ENCODE results near the gene ALDH16A1. TPM values are rescaled to one million over a fixed set of nuclear protein-coding genes. Genes with fewer than 3 reads are reported as not detected.

Gene ALDH16A1
- total and polyA plus RNA-seq, 10 donors = 38.7 to 99.9 (median 49.9) TPM

DNA sequence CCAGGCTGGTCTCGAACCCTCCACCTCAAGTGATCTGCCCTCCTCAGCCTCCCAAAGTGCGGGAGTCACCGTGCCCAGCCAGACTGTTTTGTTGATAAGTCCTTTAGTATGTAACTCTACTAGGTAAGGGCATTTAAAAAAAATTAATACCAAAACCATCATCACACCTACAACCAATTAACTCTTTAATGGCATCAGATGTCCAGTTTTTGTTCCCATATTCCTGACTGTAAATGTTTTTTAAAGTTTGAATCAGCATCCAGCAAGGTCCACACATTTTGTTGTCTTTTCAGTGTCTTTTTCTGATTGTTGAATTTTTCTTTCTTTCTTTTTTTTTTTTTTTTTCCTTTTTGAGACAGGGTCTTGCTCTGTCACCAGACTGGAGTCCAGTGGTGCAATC lies 65.0 kb downstream of the ALDH16A1 start:
- 93 to 99% (median 98%) methylated on average over 3 of the region's 3 CpGs for WGBS, 5 donors
- TF ChIP-seq POLR2AphosphoS5 (IDR thresholded peaks at IDR 0.05) = no peak
- TF ChIP-seq POLR2A (IDR thresholded peaks at IDR 0.05) = no peak
- TF ChIP-seq, protein P1, sequence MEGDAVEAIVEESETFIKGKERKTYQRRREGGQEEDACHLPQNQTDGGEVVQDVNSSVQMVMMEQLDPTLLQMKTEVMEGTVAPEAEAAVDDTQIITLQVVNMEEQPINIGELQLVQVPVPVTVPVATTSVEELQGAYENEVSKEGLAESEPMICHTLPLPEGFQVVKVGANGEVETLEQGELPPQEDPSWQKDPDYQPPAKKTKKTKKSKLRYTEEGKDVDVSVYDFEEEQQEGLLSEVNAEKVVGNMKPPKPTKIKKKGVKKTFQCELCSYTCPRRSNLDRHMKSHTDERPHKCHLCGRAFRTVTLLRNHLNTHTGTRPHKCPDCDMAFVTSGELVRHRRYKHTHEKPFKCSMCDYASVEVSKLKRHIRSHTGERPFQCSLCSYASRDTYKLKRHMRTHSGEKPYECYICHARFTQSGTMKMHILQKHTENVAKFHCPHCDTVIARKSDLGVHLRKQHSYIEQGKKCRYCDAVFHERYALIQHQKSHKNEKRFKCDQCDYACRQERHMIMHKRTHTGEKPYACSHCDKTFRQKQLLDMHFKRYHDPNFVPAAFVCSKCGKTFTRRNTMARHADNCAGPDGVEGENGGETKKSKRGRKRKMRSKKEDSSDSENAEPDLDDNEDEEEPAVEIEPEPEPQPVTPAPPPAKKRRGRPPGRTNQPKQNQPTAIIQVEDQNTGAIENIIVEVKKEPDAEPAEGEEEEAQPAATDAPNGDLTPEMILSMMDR (IDR thresholded peaks at IDR 0.05 in 8 of 11, conservative IDR thresholded peaks at IDR 0.05 in 3 of 11) = no peak
- Histone ChIP-seq H3K9me3 (no peaks in the 10 kb centered on the region), H3K4me3 (no peak overlapping the region), H3K4me1 (peaks cover 18 to 62% (median 48%) of the 10 kb centered on the region in 6 donors), H3K27ac (peak overlapping the region in 3 of 8 donors; percentile 19 to 93 (median 87)), H3K27me3 (replicated peaks in 1 of 7) (no peaks in the 10 kb centered on the region), H3K36me3 (peaks cover 0 to 87% (median 15%) of the 10 kb centered on the region in 6 donors)
- intact Hi-C loops (cut with DNase I; ENCODE audit: low total_unique reads) = no loop called here
- peak; percentile 59 for DNase-seq

Small RNA genes lying within 50 kb of the gene (microRNA-seq; reads per million reads assigned to microRNA genes)
- 10,080 to 14,153 (median 11,768) reads per million in 3 donors for gene MIR150

Small RNA genes lying within 50 kb of the gene (small RNA-seq; reads per million reads assigned to genes)
- 0 reads per million in 4 donors for gene COX6CP7
- 257 to 803 (median 397) reads per million in 4 donors for gene MIR150
- gene SNORD32A = 0 reads per million in 4 donors
- 0 reads per million in 4 donors for gene SNORD33
- 0 reads per million in 4 donors for gene SNORD34
- 0 reads per million in 4 donors for gene SNORD35A
- gene SNORD35B = 0 reads per million in 4 donors

Other genes starting within 250 kb of the ALDH16A1 start
- 1 to 10 TPM; 2.1 to 6.9 (median 5.0) TPM for gene SLC6A16, start 128.0 kb upstream of the ALDH16A1 start, total RNA-seq
- 1 to 10 TPM; 2.7 to 5.0 (median 2.7) TPM for gene SLC6A16, start 128.0 kb upstream of the ALDH16A1 start, polyA plus RNA-seq
- 100 to 1,000 TPM; 297 to 516 (median 398) TPM for gene CD37, start 117.8 kb upstream of the ALDH16A1 start, total RNA-seq
- gene CD37, start 117.8 kb upstream of the ALDH16A1 start, polyA plus RNA-seq = 100 to 1,000 TPM; 401 to 452 (median 405) TPM
- 10 to 100 TPM in 6 of 7 donors, 1 to 10 TPM in 1; 8.9 to 24.7 (median 15.8) TPM for gene TEAD2, start 90.8 kb upstream of the ALDH16A1 start, total RNA-seq
- 1 to 10 TPM; 5.8 to 8.4 (median 5.8) TPM for gene TEAD2, start 90.8 kb upstream of the ALDH16A1 start, polyA plus RNA-seq
- gene DKKL1, start 89.3 kb upstream of the ALDH16A1 start, total RNA-seq = under 1 TPM in 2 of 7 donors, not detected in 5; 0.57 to 0.79 TPM
- gene DKKL1, start 89.3 kb upstream of the ALDH16A1 start, polyA plus RNA-seq = 1 to 10 TPM in 1 of 3 donors, under 1 TPM in 1, not detected in 1; 0.57 to 1.1 TPM
- gene KASH5, start 65.0 kb upstream of the ALDH16A1 start, total RNA-seq = under 1 TPM in 1 of 7 donors, not detected in 6; 0.41 TPM
- under 1 TPM; 0.11 to 0.32 (median 0.19) TPM for gene KASH5, start 65.0 kb upstream of the ALDH16A1 start, polyA plus RNA-seq
- not detected for gene PTH2, start 29.8 kb upstream of the ALDH16A1 start, total RNA-seq
- gene PTH2, start 29.8 kb upstream of the ALDH16A1 start, polyA plus RNA-seq = not detected
- not detected for gene GFY, start 27.8 kb upstream of the ALDH16A1 start, total RNA-seq
- gene GFY, start 27.8 kb upstream of the ALDH16A1 start, polyA plus RNA-seq = not detected
- under 1 TPM in 2 of 7 donors, not detected in 5; 0.10 to 0.13 TPM for gene SLC17A7, start 11.7 kb upstream of the ALDH16A1 start, total RNA-seq
- gene SLC17A7, start 11.7 kb upstream of the ALDH16A1 start, polyA plus RNA-seq = under 1 TPM; 0.07 to 0.12 (median 0.10) TPM
- gene PIH1D1, start 1.4 kb upstream of the ALDH16A1 start, total RNA-seq = 10 to 100 TPM; 76.0 to 94.3 (median 86.1) TPM
- 100 to 1,000 TPM in 2 of 3 donors, 10 to 100 TPM in 1; 85.3 to 140 (median 118) TPM for gene PIH1D1, start 1.4 kb upstream of the ALDH16A1 start, polyA plus RNA-seq
- 10 to 100 TPM; 11.2 to 32.8 (median 24.1) TPM for gene FLT3LG, start 21.0 kb downstream of the ALDH16A1 start, total RNA-seq
- gene FLT3LG, start 21.0 kb downstream of the ALDH16A1 start, polyA plus RNA-seq = 10 to 100 TPM; 16.4 to 26.4 (median 19.9) TPM
- gene RPL13A, start 34.4 kb downstream of the ALDH16A1 start, total RNA-seq = 1,000 to 10,000 TPM; 2,521 to 3,132 (median 2,768) TPM
- gene RPL13A, start 34.4 kb downstream of the ALDH16A1 start, polyA plus RNA-seq = 1,000 to 10,000 TPM; 6,561 to 7,408 (median 7,261) TPM
- 1,000 to 10,000 TPM; 1,555 to 3,509 (median 2,434) TPM for gene RPS11, start 43.2 kb downstream of the ALDH16A1 start, total RNA-seq
- gene RPS11, start 43.2 kb downstream of the ALDH16A1 start, polyA plus RNA-seq = over 10,000 TPM in 2 of 3 donors, 1,000 to 10,000 TPM in 1; 8,326 to 12,835 (median 11,104) TPM
- gene FCGRT, start 59.4 kb downstream of the ALDH16A1 start, total RNA-seq = 100 to 1,000 TPM; 273 to 616 (median 435) TPM
- 100 to 1,000 TPM; 144 to 364 (median 279) TPM for gene FCGRT, start 59.4 kb downstream of the ALDH16A1 start, polyA plus RNA-seq
- 10 to 100 TPM; 18.9 to 44.2 (median 42.8) TPM for gene RCN3, start 74.8 kb downstream of the ALDH16A1 start, total RNA-seq
- gene RCN3, start 74.8 kb downstream of the ALDH16A1 start, polyA plus RNA-seq = 10 to 100 TPM; 25.0 to 99.2 (median 89.9) TPM
- 10 to 100 TPM; 58.6 to 73.8 (median 70.0) TPM for gene NOSIP, start 127.3 kb downstream of the ALDH16A1 start, total RNA-seq
- gene NOSIP, start 127.3 kb downstream of the ALDH16A1 start, polyA plus RNA-seq = 100 to 1,000 TPM; 129 to 152 (median 149) TPM
- 1 to 10 TPM in 5 of 7 donors, under 1 TPM in 2; 0.37 to 7.9 (median 1.3) TPM for gene PRRG2, start 128.1 kb downstream of the ALDH16A1 start, total RNA-seq
- 1 to 10 TPM in 2 of 3 donors, under 1 TPM in 1; 0.91 to 2.3 (median 1.3) TPM for gene PRRG2, start 128.1 kb downstream of the ALDH16A1 start, polyA plus RNA-seq
- gene PRR12, start 138.0 kb downstream of the ALDH16A1 start, total RNA-seq = 10 to 100 TPM; 18.8 to 44.3 (median 34.6) TPM
- 10 to 100 TPM in 1 of 3 donors, 1 to 10 TPM in 2; 3.7 to 21.4 (median 3.9) TPM for gene PRR12, start 138.0 kb downstream of the ALDH16A1 start, polyA plus RNA-seq
- 10 to 100 TPM; 30.9 to 57.6 (median 44.4) TPM for gene RRAS, start 186.9 kb downstream of the ALDH16A1 start, total RNA-seq
- gene RRAS, start 186.9 kb downstream of the ALDH16A1 start, polyA plus RNA-seq = 100 to 1,000 TPM in 1 of 3 donors, 10 to 100 TPM in 2; 66.5 to 106 (median 98.2) TPM
- 10 to 100 TPM; 21.9 to 66.2 (median 57.0) TPM for gene SCAF1, start 189.0 kb downstream of the ALDH16A1 start, total RNA-seq
- 10 to 100 TPM in 1 of 3 donors, 1 to 10 TPM in 2; 7.5 to 21.3 (median 7.6) TPM for gene SCAF1, start 189.0 kb downstream of the ALDH16A1 start, polyA plus RNA-seq
- 100 to 1,000 TPM in 4 of 7 donors, 10 to 100 TPM in 3; 87.9 to 150 (median 127) TPM for gene IRF3, start 212.6 kb downstream of the ALDH16A1 start, total RNA-seq
- 100 to 1,000 TPM; 127 to 294 (median 276) TPM for gene IRF3, start 212.6 kb downstream of the ALDH16A1 start, polyA plus RNA-seq
- 10 to 100 TPM in 6 of 7 donors, 1 to 10 TPM in 1; 7.8 to 26.6 (median 16.3) TPM for gene BCL2L12, start 212.7 kb downstream of the ALDH16A1 start, total RNA-seq
- 10 to 100 TPM; 26.5 to 36.7 (median 30.1) TPM for gene BCL2L12, start 212.7 kb downstream of the ALDH16A1 start, polyA plus RNA-seq
- 100 to 1,000 TPM; 108 to 136 (median 115) TPM for gene PRMT1, start 224.0 kb downstream of the ALDH16A1 start, total RNA-seq
- 100 to 1,000 TPM; 114 to 175 (median 134) TPM for gene PRMT1, start 224.0 kb downstream of the ALDH16A1 start, polyA plus RNA-seq
- 10 to 100 TPM in 1 of 7 donors, 1 to 10 TPM in 6; 1.4 to 14.2 (median 5.0) TPM for gene ADM5, start 236.4 kb downstream of the ALDH16A1 start, total RNA-seq
- 1 to 10 TPM; 1.5 to 3.6 (median 3.5) TPM for gene ADM5, start 236.4 kb downstream of the ALDH16A1 start, polyA plus RNA-seq
- gene CPT1C, start 237.9 kb downstream of the ALDH16A1 start, total RNA-seq = 10 to 100 TPM in 5 of 7 donors, 1 to 10 TPM in 2; 6.8 to 17.0 (median 16.4) TPM
- 10 to 100 TPM in 2 of 3 donors, 1 to 10 TPM in 1; 5.2 to 15.7 (median 11.8) TPM for gene CPT1C, start 237.9 kb downstream of the ALDH16A1 start, polyA plus RNA-seq